Neural cell (in vitro differentiated cells): Measurements from ENCODE around the gene IBSP. TPM values are rescaled to one million over a fixed set of nuclear protein-coding genes. Genes with fewer than 3 reads are reported as not detected.

Experiments used
- H2AFZ ChIP-seq: fragments of 200-600, 300-800 bp; sonication (generic), shearing (Covaris generic); 2 replicates; pipeline ENCODE4 v1.6.0; 2014; ENCODE audit warnings: low read depth, mild to moderate bottlenecking, antibody characterized with exemption, low read length, moderate library complexity
- H3F3A ChIP-seq: fragments of 200-600 bp; shearing (Covaris generic); 2 replicates; pipeline ENCODE4 v1.6.1; 2016; ENCODE audit warnings: mild to moderate bottlenecking, moderate library complexity, mixed read lengths, antibody characterized with exemption, low read length; ENCODE audit not compliant: insufficient read depth, poor library complexity, severe bottlenecking
- H3K27ac ChIP-seq: fragments of 200-600, 300-800 bp; sonication (generic), shearing (Covaris generic); 2 replicates; pipeline ENCODE4 v1.5.1; 2014; ENCODE audit warnings: mild to moderate bottlenecking, low read length, moderate library complexity
- H3K27me3 ChIP-seq: fragments of 300-800, 200-600 bp; sonication (generic), shearing (Covaris generic); 2 replicates; pipeline ENCODE4 v1.6.0; 2014; ENCODE audit warnings: mild to moderate bottlenecking, low read depth, low read length, moderate library complexity; ENCODE audit not compliant: insufficient read depth
- H3K36me3 ChIP-seq: fragments of 300-800, 200-600 bp; sonication (generic), shearing (Covaris generic); 2 replicates; pipeline ENCODE4 v1.5.1; 2014; ENCODE audit warnings: mild to moderate bottlenecking, antibody characterized with exemption, low read length, moderate library complexity; ENCODE audit not compliant: insufficient read depth
- H3K4me2 ChIP-seq: fragments of 300-800, 200-600 bp; sonication (generic), shearing (Covaris generic); 2 replicates; pipeline ENCODE4 v1.6.0; 2014; ENCODE audit warnings: mild to moderate bottlenecking, low read length
- H3K4me3 ChIP-seq: fragments of 300-800, 200-600 bp; sonication (generic), shearing (Covaris generic); 2 replicates; pipeline ENCODE4 v1.5.1; 2014; ENCODE audit warnings: mild to moderate bottlenecking, low read length, moderate library complexity
- H3K79me2 ChIP-seq: fragments of 200-600 bp; shearing (Covaris generic); replicated peaks from 2 replicates; pipeline ENCODE4 v1.6.0; 2014; ENCODE audit warnings: mild to moderate bottlenecking, low read length, moderate library complexity; ENCODE audit not compliant: insufficient read depth
- H3K9ac ChIP-seq: fragments of 300-800, 200-600 bp; sonication (generic), shearing (Covaris generic); 2 replicates; pipeline ENCODE4 v1.6.1; 2016; ENCODE audit warnings: mild to moderate bottlenecking, low read length, mixed read lengths
- H3K9me2 ChIP-seq: fragments of 200-600 bp; shearing (Covaris generic); 2 replicates; pipeline ENCODE4 v1.6.1; 2016; ENCODE audit warnings: mild to moderate bottlenecking, low read length, mixed read lengths; ENCODE audit not compliant: insufficient read depth
- H3K9me3 ChIP-seq: fragments of 200-600, 300-800 bp; sonication (generic), shearing (Covaris generic); 2 replicates; pipeline ENCODE4 v1.6.1; 2016; ENCODE audit warnings: mild to moderate bottlenecking, mixed run types, low read length, moderate library complexity, mixed read lengths
- H4K20me1 ChIP-seq: fragments of 200-600 bp; shearing (Covaris generic); 2 replicates; pipeline ENCODE4 v1.6.1; 2016; ENCODE audit warnings: mild to moderate bottlenecking, mixed run types; ENCODE audit not compliant: insufficient read depth
- EP300 ChIP-seq: fragments of 450-650 bp; conservative IDR thresholded peaks from 2 replicates; pipeline ENCODE4 v1.6.1; 2014; ENCODE audit warnings: antibody characterized with exemption, mild to moderate bottlenecking, moderate library complexity; ENCODE audit not compliant: poor library complexity, severe bottlenecking
- EZH2 ChIP-seq: fragments of 200-600, 300-800 bp; shearing (Covaris generic), sonication (generic); IDR thresholded peaks from 2 replicates; pipeline ENCODE4 v1.6.1; 2014; ENCODE audit warnings: antibody characterized with exemption, low read length, borderline replicate concordance, mild to moderate bottlenecking; ENCODE audit not compliant: insufficient read depth, poor library complexity, severe bottlenecking
- MXI1 ChIP-seq: fragments of 450-650 bp; conservative IDR thresholded peaks from 2 replicates; pipeline ENCODE4 v1.6.1; 2014; ENCODE audit warnings: antibody characterized with exemption, mild to moderate bottlenecking; ENCODE audit not compliant: poor library complexity, severe bottlenecking
- RAD21 ChIP-seq: fragments of 450-650 bp; conservative IDR thresholded peaks from 2 replicates; pipeline ENCODE4 v1.6.1; 2014; ENCODE audit warnings: antibody characterized with exemption, mild to moderate bottlenecking, moderate library complexity
- REST ChIP-seq: IDR thresholded peaks from 2 replicates; pipeline ENCODE4 v1.6.1; 2012; ENCODE audit warnings: borderline replicate concordance
- SMC3 ChIP-seq: fragments of 450-650 bp; conservative IDR thresholded peaks from 2 replicates; pipeline ENCODE4 v1.6.1; 2014; ENCODE audit warnings: antibody characterized with exemption, mild to moderate bottlenecking, moderate library complexity; ENCODE audit not compliant: poor library complexity
- TAF1 ChIP-seq: IDR thresholded peaks from 2 replicates; pipeline ENCODE4 v1.6.1; 2012; ENCODE audit warnings: low read depth
- polyA plus RNA-seq: library from polyadenylated mRNA; depleted of rRNA; stranded (reverse); fragments of >200 nt; gene quantifications from 2 replicates; pipeline ENCODE4 v1.2.3, GENCODE V29; 2014
- TF ChIP-seq, protein P1 (sequence below): fragments of 450-650 bp; IDR thresholded peaks from 2 replicates; pipeline ENCODE4 v1.5.1; 2014; ENCODE audit warnings: antibody characterized with exemption, mild to moderate bottlenecking, moderate library complexity; ENCODE audit not compliant: poor library complexity, severe bottlenecking

The IBSP gene
- polyA plus RNA-seq, 1 donor from 2014 or later = not detected

DNA sequence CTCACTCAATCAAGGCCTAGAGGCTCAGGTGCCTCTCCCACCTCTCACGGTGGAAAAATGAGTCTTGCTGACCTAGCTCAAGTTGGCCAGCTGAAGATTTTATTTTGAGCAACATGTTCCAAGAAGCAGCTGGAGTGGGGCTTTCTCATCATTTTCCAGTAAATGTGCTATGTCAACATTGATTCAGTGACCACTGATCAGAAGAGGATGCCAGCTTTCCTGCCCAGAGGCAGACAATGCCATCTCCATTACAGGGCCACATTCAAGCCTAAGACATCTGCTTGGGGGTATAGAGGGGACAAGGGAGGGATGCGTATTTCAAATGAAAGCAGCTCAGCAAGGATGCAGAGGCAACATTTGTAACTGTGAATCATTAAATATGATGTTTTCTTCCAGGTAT lies 36.4 kb downstream of the IBSP start:
- H3K79me2 ChIP-seq = no peaks in the 10 kb centered on the region
- H2AFZ ChIP-seq = no peak overlapping the region

GRCh38 chr4:87838205-87838604 lies 38.9 kb downstream of the IBSP start:
- Histone ChIP-seq H3K9me3 (no peaks in the 10 kb centered on the region), H2AFZ (no peak overlapping the region), H3K4me2 (no peak overlapping the region), H3F3A (no peaks in the 10 kb centered on the region), H4K20me1 (no peaks in the 10 kb centered on the region), H3K9me2 (no peaks in the 10 kb centered on the region), H3K27me3 (no peaks in the 10 kb centered on the region), H3K4me3 (no peak overlapping the region), H3K79me2 (no peaks in the 10 kb centered on the region), H3K36me3 (no peaks in the 10 kb centered on the region), H3K9ac (no peak overlapping the region), H3K27ac (no peak overlapping the region)
- TF ChIP-seq EP300 (no peak), MXI1 (no peak)

More for the DNA sequence above, 36.4 kb downstream of the IBSP start:
- no peaks in the 10 kb centered on the region for H3K9me3 ChIP-seq
- H3F3A ChIP-seq = no peaks in the 10 kb centered on the region
- H3K27me3 ChIP-seq = no peaks in the 10 kb centered on the region
- H3K4me3 ChIP-seq = no peak overlapping the region
- TF ChIP-seq EZH2 (no peak), MXI1 (no peak), TAF1 (no peak), EP300 (no peak), SMC3 (no peak), REST (no peak), RAD21 (no peak)
- TF ChIP-seq, protein P1, sequence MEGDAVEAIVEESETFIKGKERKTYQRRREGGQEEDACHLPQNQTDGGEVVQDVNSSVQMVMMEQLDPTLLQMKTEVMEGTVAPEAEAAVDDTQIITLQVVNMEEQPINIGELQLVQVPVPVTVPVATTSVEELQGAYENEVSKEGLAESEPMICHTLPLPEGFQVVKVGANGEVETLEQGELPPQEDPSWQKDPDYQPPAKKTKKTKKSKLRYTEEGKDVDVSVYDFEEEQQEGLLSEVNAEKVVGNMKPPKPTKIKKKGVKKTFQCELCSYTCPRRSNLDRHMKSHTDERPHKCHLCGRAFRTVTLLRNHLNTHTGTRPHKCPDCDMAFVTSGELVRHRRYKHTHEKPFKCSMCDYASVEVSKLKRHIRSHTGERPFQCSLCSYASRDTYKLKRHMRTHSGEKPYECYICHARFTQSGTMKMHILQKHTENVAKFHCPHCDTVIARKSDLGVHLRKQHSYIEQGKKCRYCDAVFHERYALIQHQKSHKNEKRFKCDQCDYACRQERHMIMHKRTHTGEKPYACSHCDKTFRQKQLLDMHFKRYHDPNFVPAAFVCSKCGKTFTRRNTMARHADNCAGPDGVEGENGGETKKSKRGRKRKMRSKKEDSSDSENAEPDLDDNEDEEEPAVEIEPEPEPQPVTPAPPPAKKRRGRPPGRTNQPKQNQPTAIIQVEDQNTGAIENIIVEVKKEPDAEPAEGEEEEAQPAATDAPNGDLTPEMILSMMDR = no peak
- no peaks in the 10 kb centered on the region for H3K9me2 ChIP-seq
- H4K20me1 ChIP-seq = no peaks in the 10 kb centered on the region
- H3K9ac ChIP-seq = no peak overlapping the region
- no peak overlapping the region for H3K4me2 ChIP-seq
- H3K27ac ChIP-seq = no peak overlapping the region
- H3K36me3 ChIP-seq = no peaks in the 10 kb centered on the region
